HG02970 (cell line): ENCODE data around the gene NAT9.

Experiments
- ATAC-seq: cut with Tn5 transposase; IDR thresholded peaks from one replicate; pipeline ENCODE4 v1.9.1; 2021; ENCODE audit warnings: mild to moderate bottlenecking, moderate library complexity, moderate number of reproducible peaks; ENCODE audit not compliant: unreplicated experiment, low FRiP score

The NAT9 gene

GRCh38 chr17:74782571-74782970 is 6.4 kb upstream of the NAT9 start:
- no peak for ATAC-seq

GRCh38 chr17:74780443-74781238 is 4.5 kb upstream of the NAT9 start:
- no peak for ATAC-seq

DNA sequence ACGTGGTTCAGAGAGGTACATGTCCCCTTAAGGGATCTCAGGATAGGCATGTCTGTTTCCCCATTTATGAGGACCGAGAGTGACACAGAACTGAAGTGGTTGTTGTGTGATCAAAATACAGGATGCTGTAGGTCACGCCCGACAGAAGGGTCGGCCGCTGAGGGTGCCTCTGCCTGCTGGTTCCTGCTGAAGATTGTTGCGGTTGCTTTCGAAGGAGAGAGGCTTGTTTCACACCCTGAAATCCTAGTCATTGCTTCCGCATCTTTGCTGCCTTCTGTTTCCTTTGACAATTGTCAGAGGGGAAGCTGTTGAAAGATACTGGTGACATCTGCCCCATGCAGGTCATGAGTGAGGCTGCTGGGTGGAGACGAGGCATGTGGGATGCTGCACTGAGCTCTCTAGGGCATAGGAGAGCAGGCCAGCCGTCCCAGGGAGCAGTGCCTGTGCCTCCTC is 3.8 kb upstream of the NAT9 start:
- ATAC-seq: no peak

GRCh38 chr17:74779501-74779900 is 3.4 kb upstream of the NAT9 start:
- ATAC-seq: no peak

- ATAC-seq: no peak
Measured at GRCh38 chr17:74778960-74779359, 2.8 kb upstream of the NAT9 start.

- ATAC-seq: no peak
Measured at GRCh38 chr17:74777901-74778515, 1.9 kb upstream of the NAT9 start.

- no peak for ATAC-seq
Measured at GRCh38 chr17:74776990-74777389, 845 bp upstream of the NAT9 start.

DNA sequence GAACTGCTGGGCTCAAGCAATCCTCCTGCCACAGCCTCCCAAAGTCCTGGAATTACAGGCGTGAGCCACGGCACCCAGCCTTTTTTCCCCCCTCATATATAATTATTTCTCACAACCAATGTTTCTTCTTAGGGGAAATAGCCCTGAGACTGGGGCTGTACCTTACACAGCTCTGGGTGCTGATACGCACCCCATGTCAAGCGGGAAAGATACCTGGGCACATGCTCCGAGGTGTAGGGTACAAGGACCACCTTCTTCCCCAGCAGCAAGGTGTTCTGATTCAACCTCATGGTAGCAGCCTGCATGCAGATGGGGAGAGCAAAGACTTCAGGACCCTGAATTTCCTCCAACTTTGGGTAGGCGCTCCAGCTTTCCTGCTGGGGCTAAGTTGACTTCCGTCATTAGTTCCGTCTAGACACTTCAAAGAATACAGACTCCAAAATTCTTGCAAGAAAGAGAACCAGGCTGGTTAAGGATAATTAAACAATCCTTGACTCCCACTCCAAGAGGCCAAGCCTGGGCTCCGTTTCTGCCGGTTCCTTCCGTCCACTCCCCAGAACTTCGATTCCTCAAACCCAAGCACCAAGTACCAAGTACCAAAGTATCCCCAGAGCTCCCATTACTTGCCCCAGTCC is 619 bp downstream of the NAT9 start:
- no peak for ATAC-seq

DNA sequence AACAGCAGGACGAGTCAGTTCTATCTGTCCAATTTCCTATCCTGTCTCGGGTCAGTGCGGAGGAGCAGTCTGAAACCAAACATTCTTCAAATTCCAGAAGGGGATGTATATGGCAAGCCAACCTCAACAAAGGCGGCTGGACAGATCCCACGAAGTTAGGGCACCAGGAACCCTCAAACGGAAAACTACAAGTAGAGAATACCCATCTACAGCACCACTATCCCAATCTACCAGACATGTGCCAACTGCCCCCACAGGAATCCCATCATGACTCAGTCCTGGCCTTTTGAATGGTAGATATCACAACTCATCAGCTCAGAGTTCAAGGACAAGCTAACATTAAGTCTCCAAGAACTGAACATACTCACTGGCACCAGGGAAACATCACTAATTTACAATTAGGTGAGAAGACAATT is 2.3 kb downstream of the NAT9 start:
- ATAC-seq: no peak

- no peak for ATAC-seq
Measured at GRCh38 chr17:74773414-74773813, 2.7 kb downstream of the NAT9 start.

DNA sequence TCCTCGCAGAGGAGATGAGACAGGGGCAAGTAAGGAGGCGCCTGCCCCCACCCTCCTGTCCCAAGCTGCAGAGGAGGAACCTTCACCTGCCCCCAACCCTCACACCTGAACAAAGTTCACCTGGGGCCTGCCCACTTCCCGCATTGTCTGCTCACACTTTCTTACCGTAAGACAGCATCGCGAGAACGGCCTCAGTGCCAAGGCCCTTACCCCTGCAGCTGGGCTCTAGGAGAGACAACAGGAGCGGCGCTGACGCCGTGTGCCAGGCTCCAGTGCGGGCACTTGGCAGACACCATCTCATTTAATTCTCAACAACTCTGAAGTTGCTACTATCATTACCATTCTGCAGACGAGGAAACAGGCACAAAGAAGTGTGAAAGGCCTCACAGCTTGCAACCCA is 4.1 kb downstream of the NAT9 start:
- no peak for ATAC-seq

DNA sequence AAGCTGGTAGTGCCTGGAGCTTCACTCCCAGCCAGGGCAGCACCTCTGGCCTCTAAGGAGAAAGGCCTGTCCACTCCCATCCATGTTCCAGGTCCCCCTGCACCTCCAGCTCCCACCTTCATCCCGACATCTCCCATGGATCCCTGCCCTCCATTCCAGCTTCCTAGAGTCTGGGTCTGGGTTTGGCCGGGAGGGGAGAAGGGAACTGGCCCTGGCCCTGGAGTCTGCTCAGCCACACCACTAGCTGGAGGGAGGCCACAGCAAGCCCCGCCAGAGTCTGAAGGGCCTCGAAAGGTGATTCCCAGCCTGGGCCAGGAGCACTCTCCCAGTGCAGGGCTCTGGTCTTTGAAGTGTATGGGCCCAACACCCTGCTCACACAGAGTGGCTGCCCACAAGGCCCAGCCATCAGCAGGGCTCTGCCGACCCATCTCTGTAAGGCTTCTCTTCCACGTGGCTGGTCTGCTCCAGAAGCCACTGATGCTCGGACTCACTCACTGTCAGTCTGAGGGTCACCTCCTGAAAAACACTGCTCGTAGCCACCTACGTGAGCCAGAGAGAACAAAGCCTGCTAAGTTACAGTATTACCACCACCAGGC is 4.7 kb downstream of the NAT9 start:
- no peak for ATAC-seq

DNA sequence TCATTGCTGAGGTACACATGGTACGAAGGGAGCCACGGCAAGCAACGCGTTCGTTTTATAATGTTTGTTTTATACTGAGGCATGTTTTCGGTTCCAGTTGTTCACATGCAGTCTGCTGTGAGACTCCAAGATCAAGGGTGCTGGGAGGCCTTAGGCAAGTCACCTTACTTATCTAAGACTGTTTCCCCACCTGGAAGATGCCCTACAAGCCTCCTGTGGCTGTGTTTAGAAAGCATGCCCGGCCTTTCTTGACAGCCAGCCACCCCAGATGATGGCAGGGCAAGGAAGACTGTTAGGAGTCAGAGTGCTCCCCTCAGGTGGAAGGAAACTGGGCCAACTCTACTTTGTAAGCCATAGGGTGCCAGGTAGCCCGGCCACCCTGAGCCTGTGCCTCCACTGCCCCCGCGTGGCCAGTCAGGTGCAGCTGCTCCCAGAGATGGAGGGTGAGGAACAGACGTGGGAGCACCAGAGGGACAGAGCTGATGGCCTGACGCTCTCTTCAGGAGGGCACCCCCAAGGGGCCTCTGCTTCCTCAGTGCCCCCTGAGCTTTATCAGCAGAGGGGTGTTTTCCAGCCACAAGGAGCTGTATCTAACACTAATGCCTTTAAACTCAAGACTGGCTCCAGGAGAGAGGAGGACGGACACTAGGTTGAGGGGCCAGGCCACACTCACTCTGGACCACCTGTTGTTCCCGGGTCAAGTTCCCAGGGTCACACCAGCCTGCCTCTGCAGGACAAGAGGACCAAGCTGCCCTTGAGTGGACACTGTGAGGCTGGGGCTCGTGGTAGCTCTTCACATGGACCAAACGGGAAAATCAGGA is 5.4 kb downstream of the NAT9 start:
- no peak for ATAC-seq

- ATAC-seq: no peak
Measured at GRCh38 chr17:74769856-74770497, 6.2 kb downstream of the NAT9 start.

DNA sequence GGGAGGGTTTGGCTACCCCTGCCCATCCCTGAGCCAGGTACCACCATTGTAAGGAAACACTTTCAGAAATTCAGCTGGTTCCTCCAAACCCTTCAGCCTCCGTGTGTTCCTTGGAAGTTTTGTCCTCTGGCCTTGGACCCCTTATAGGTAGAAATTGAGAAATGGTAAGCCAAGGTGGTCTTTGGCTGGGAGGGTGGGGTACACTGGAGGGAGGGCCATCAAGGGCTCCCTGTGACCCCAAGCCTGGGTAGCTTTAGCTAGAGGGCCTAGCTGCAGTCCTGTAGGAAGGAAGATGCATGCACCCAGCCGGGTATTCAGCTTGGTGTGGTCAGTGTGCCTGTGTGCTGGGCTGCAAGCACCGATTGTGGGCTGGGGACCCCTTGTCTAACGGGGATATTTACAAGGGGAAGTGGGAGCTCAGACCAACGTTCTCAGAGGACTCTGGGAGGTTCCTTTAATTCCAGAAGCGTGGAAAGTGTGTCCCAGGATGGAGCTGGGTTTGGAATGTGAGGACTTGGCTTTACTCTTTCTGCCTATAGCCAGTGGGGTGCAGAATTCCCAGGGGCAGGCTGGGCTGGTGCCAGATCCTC is 6.8 kb downstream of the NAT9 start:
- ATAC-seq: no peak

GRCh38 chr17:74768763-74769114 is 7.4 kb downstream of the NAT9 start:
- ATAC-seq: no peak

DNA sequence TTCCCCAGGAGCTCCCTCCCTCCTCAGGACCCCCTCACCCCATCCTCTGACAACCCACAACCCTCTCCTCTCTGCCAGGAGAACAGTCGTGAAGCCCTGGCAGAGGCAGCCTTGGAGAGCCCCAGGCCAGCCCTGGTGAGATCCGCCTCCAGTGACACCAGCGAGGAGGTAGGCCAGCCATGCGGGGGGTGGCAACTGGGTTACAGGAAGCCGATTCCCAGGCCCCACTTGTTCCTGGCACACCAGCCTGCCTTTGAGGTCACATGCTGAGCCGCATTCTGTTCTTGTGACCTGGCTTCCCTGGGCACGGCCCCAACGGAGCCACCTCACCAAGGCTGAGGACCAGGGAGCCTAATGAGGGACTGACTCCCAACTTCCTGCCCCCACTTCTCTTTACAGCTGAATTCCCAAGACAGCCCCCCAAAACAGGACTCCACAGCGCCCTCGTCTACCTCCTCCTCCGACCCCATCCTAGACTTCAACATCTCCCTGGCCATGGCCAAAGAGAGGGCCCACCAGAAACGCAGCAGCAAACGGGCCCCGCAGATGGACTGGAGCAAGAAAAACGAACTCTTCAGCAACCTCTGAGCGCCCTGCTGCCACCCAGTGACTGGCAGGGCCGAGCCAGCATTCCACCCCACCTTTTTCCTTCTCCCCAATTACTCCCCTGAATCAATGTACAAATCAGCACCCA is 7.9 kb downstream of the NAT9 start:
- ATAC-seq: no peak

GRCh38 chr17:74767111-74767516 is 9.0 kb downstream of the NAT9 start:
- ATAC-seq: no peak

GRCh38 chr17:74766413-74766812 is 9.7 kb downstream of the NAT9 start:
- ATAC-seq: no peak
